ENCODE data around the gene MRPS22.
"Not testable (repeated sequence)": the region's sequence is repeated elsewhere in the genome, so short reads cannot be mapped to it uniquely, and the experiment has no call there.

The MRPS22 gene

GRCh38 chr3:139327861-139328260, 16.0 kb upstream of the MRPS22 start:
- TF ChIP-seq, protein P1, sequence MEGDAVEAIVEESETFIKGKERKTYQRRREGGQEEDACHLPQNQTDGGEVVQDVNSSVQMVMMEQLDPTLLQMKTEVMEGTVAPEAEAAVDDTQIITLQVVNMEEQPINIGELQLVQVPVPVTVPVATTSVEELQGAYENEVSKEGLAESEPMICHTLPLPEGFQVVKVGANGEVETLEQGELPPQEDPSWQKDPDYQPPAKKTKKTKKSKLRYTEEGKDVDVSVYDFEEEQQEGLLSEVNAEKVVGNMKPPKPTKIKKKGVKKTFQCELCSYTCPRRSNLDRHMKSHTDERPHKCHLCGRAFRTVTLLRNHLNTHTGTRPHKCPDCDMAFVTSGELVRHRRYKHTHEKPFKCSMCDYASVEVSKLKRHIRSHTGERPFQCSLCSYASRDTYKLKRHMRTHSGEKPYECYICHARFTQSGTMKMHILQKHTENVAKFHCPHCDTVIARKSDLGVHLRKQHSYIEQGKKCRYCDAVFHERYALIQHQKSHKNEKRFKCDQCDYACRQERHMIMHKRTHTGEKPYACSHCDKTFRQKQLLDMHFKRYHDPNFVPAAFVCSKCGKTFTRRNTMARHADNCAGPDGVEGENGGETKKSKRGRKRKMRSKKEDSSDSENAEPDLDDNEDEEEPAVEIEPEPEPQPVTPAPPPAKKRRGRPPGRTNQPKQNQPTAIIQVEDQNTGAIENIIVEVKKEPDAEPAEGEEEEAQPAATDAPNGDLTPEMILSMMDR (IDR thresholded peaks at IDR 0.05; ENCODE audit: low read depth, low read length): no peak
- no peak for DNase-seq (ENCODE audit: low read depth, low spot score)
- in situ Hi-C loops (cut with HindIII; ENCODE audit: low sequenced_read_pairs): no loop called here
- H3K4me3 ChIP-seq (ENCODE audit: low read depth, low read length): no peak overlapping the region

DNA sequence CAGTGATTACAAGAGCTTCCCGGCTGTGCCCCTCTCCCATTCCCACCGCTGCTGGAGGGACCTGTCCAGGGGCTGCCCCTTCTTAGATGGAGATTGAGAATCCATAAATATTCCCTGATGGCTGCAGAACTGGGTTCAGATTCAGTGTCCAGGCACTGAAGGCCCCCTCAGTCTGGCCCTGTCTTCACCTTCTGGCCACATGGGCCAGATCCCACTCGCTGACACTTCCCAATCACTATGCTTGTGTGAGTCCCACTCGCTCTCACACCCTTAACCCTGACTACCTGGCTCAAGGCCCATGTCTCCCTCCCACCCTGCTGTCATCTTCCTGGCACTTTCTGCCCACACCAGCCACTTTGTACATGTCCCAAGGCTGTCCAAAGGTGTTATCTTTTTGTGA, 15.5 kb upstream of the MRPS22 start:
- TF ChIP-seq, protein P1 (IDR thresholded peaks at IDR 0.05; ENCODE audit: low read depth, low read length): no peak
- no peak overlapping the region for H3K4me3 ChIP-seq (ENCODE audit: low read depth, low read length)
- DNase-seq (ENCODE audit: low read depth, low spot score): no peak
- in situ Hi-C loops (cut with HindIII; ENCODE audit: low sequenced_read_pairs): no loop called here

GRCh38 chr3:139329364-139329850, 14.4 kb upstream of the MRPS22 start:
- TF ChIP-seq, protein P1 (IDR thresholded peaks at IDR 0.05; ENCODE audit: low read depth, low read length): peak; percentile 99
- peak; percentile 78 for DNase-seq (ENCODE audit: low read depth, low spot score)
- H3K4me3 ChIP-seq (ENCODE audit: low read depth, low read length): no peak overlapping the region
- in situ Hi-C loops (cut with HindIII; ENCODE audit: low sequenced_read_pairs): no loop called here

GRCh38 chr3:139332092-139332491, 11.7 kb upstream of the MRPS22 start:
- DNase-seq (ENCODE audit: low read depth, low spot score): no peak
- in situ Hi-C loops (cut with HindIII; ENCODE audit: low sequenced_read_pairs): no loop called here
- TF ChIP-seq, protein P1 (IDR thresholded peaks at IDR 0.05; ENCODE audit: low read depth, low read length): no peak
- no peak overlapping the region for H3K4me3 ChIP-seq (ENCODE audit: low read depth, low read length)

GRCh38 chr3:139334675-139335074, 9.1 kb upstream of the MRPS22 start:
- DNase-seq (ENCODE audit: low read depth, low spot score); in situ Hi-C loops (cut with HindIII; ENCODE audit: low sequenced_read_pairs); H3K4me3 ChIP-seq (ENCODE audit: low read depth, low read length): not testable (repeated sequence)

GRCh38 chr3:139338405-139338804, 5.4 kb upstream of the MRPS22 start:
- no peak for DNase-seq (ENCODE audit: low read depth, low spot score)
- H3K4me3 ChIP-seq (ENCODE audit: low read depth, low read length): no peak overlapping the region
- in situ Hi-C loops (cut with HindIII; ENCODE audit: low sequenced_read_pairs): no loop called here
- TF ChIP-seq, protein P1 (IDR thresholded peaks at IDR 0.05; ENCODE audit: low read depth, low read length): no peak

DNA sequence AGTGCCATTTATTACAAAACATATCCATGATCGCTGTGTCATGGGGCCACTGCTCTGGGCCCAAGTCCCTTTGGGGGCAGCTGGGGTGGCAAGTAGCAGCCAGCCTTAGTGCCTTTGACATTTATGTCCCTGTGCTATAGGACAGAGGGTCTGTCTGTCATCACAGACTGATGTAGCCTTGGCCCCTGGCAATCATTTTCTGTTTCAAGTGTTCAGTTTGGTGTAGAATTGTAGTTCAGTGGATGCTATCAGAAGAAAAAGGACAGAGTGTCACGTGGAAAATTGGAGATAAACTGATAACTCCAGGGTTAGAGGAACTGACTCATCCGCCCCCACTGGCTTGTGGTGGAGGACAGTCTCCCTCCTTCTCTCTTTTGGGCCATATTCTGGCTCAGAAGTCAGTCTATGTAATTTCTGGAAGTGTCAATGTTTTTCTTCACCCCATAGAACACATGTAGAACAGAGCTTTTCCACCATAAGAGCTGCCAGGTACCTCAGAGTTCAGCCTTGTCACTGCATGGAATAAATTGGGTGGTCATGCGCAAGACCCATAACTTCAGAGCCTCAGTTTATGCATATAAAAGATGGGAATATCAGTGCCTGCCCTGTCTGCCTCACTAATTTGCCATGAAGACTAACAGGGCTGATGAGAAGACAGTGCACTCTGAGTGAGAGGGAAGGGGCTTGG, 4.5 kb upstream of the MRPS22 start:
- no peak overlapping the region for H3K4me3 ChIP-seq (ENCODE audit: low read depth, low read length)
- in situ Hi-C loops (cut with HindIII; ENCODE audit: low sequenced_read_pairs): no loop called here
- no peak for DNase-seq (ENCODE audit: low read depth, low spot score)
- TF ChIP-seq, protein P1 (IDR thresholded peaks at IDR 0.05; ENCODE audit: low read depth, low read length): no peak

Measured in astrocyte of the spinal cord (primary cell).